Astrocyte of the hippocampus (primary cell): ENCODE data around the gene SCART1.
"Not testable (repeated sequence)": the region's sequence is repeated elsewhere in the genome, so short reads cannot be mapped to it uniquely, and the experiment has no call there.

ENCODE experiments used
- DNase-seq: peaks from one replicate; pipeline ENCODE4 v3.0.0; 2011; ENCODE audit warnings: low read depth, low spot score

Gene SCART1

GRCh38 chr10:133432789-133433188, 21.0 kb upstream of the SCART1 start:
- not testable (repeated sequence) for DNase-seq

DNA sequence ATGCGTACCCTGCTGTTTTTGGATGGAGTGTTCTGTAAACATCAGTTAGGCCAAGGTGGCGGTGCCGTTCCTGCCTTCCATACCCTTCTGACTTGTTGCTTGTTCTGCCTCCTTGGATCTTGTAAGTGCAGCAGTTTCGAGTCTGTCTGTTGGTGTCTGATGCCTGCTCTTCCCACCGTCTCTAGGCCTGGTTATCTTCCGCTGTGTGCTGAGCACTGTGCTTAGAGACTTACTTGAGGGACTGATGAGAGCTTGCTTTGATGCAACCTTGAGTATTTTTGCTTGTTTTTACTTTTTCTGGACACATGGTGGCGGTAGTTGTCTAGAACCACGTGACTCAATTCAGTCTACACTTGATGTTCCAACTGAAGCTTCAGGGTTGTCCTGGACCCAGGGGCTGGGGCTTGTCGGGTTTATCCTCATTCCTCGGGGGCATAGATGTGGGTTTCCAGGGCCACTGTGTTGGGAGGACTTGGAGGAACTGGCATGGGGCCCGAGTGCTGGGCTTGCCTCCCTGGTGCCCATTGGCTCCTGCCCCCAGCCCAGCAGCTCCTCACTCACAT, 15.0 kb upstream of the SCART1 start:
- no peak for DNase-seq

DNA sequence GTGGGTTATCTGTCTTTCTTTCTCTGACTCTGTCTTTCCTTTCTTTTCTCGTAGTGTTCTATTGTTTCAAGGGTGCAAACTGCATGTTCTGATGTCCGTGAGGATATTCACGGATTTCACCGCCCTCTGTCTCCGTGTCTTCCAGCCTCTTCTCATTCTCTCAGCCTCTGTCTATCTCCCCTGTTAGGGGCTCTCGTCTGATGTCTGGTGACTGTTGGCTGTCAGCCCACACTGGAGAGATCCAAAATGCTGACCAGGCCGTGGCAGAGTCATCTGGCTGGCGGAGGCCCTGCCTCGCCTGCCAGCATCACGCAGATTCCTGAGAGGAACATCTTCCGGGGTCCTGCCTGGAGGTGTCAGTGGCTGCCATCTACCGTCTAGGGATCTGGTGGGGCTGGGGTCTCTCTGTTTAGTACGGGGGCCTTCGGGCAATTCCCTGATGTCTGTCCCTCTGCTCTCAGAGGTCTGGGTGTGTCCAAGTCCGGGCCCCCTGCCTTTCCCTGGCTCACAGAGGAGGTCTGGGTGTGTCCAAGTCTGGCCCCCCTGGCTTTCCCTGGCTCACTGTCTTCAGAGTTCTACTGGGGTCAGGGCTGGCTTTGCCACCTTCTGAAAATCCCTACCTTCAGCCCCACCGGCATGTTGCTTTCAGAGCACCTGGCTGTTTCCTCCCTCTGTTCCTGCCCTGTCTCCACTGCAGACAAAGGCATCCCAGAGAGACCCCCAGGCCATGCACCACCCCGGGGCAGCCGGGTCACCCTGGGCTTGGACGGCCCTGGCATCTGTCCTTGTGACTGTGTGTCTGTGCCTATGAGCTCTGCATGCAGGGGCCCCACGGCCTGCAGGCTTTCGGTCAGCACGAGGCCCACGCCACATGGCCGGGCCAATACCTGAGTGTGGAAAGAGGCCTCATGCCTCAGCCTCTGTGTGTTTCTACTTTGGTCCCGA, 14.0 kb upstream of the SCART1 start:
- DNase-seq = no peak

GRCh38 chr10:133440633-133441285, 13.0 kb upstream of the SCART1 start:
- DNase-seq = no peak

GRCh38 chr10:133441356-133441755, 12.4 kb upstream of the SCART1 start:
- not testable (repeated sequence) for DNase-seq

- no peak for DNase-seq
Measured at GRCh38 chr10:133441780-133442179, 12.0 kb upstream of the SCART1 start.

- no peak for DNase-seq
Measured at GRCh38 chr10:133442191-133442966, 11.4 kb upstream of the SCART1 start.

DNA sequence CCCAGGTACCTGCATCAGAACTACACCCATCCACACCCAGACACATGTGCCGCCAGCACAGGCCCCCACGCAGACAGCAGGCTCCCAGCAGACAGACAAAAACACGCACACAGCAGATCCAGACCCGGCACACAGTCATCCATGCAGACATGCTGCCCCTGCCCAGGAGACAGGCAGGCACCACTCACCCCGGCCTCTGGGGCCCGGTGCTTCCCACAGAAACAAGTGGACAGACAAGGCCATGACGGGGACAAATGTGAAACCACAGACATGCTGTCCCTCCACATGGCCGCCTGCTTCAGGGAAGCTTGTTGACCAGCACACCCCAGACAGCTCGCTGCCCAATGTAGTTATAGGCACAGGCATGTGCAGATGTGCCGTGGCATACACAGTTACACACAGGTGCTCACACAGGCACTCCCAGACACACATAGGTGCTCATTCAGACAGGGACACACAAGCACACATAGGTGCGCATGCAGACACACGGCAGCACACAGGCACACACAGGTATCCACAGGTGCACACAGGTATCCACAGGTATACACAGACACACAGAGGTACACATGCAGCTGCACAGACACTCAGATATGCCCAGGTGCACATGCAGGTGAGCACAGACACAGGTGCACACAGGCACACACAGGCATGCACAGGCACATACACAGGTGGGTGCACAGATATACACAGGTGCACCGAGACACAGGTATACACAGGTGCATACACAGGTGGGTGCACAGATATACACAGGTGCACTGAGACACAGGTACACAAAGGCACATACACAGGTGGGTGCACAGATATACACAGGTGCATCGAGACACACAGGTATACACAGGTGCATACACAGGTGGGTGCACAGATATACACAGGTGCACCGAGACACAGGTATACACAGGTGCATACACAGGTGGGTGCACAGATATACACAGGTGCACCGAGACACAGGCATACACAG, 10.5 kb upstream of the SCART1 start:
- no peak for DNase-seq

- no peak for DNase-seq
Measured at GRCh38 chr10:133444342-133445267, 9.1 kb upstream of the SCART1 start.

DNA sequence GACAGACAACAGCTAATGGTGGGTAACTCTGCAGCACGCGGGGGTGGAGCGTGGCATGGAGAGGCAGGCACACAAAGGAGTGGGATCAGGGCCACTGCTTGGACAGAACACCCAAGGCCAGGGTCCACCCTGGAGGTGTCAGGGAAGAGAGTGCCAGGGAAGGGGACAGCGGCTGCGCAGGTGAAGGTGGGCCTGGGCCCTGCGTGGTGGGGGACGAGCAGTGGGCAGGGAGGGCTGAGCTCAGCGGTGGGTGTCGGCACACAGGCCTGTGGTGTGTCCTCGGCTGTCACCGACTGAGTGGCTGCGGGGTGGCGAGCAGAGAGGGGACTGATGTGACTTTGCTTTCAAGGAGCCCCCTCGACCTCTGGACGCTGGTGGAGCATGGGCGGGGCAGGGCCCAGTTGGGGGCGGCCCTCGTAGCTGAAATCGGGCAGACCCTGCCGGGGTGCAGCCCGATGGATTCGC, 8.4 kb upstream of the SCART1 start:
- DNase-seq = no peak

- DNase-seq = no peak
Measured at GRCh38 chr10:133445751-133446708, 7.7 kb upstream of the SCART1 start.

GRCh38 chr10:133446979-133447378, 6.8 kb upstream of the SCART1 start:
- DNase-seq = no peak

DNA sequence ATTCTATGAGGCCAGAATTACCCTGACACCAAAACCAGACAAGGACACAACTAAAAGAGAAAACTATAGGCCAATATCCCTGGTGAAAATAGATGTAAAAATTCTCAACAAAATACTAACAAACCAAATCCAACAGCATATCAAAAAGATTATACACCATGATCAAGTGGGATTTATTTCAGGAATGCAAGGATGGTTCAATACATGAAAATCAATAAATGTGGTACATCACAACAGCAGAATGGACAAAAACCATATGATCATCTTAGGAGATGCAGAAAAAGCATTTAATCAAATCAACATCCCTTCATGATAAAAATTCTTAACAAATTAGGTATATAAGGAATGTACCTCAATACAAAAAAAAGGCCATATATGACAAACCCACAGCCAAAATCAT, 5.6 kb upstream of the SCART1 start:
- no peak for DNase-seq

DNA sequence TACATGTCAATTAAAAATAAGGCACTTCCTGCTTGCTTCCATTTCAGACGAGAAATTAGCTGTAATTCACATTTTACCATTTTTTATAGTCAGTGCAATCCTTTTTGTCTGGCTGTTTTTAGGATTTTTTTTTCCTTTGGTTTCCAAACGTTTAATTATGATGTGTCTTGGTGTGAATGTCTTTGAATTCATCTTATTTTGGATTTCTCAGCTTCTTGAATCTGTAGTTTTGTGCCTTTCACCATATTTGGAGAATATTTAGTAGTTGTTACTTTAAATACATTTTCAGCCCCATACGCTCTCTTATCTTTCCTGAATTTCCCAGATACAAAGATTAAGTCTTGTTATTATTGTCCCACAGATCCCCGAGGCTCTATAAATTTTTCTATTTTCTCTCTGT, 2.4 kb upstream of the SCART1 start:
- DNase-seq = no peak

- no peak for DNase-seq
Measured at GRCh38 chr10:133452453-133452852, 1.3 kb upstream of the SCART1 start.

DNA sequence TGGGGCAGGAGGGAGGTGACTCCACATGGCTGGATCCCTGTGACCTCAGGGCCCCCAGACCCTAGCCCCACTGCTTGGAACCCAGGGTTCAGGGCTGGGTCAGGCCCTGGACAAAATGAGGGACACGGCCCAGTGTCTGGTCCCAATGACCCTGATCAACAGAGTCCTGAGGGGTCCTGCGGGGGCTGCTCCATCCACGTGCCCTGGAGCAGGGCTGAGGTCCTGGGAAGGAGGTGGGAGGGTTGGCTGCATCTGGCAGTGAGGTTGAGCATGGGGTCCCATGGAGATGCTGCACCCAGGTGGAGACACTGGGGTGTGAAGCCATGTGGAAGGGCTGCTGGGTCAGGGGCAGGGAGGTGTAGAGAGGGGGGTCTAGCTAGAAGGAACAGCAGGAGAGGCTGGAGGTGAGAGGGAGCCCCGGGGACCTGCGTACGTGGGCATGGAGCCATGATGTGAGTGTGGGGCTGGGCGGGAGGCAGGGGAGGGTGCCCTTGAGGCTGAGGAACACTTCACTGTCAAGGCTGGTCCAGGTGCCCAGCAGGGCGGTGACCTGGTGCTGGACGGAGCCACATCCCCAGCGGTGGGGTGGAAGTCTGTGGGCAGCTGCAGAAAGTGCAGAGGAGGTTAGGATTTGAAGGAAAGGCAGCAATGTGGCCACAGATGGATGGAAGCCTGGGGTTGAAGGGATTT, 604 bp downstream of the SCART1 start:
- DNase-seq = no peak

GRCh38 chr10:133455196-133455595, 1.5 kb downstream of the SCART1 start:
- no peak for DNase-seq

GRCh38 chr10:133455611-133456031, 1.9 kb downstream of the SCART1 start:
- no peak for DNase-seq
